ENCODE results near the gene MSL1.
"Not testable (repeated sequence)": the region's sequence is repeated elsewhere in the genome, so short reads cannot be mapped to it uniquely, and the experiment has no call there.

MSL1 gene

DNA sequence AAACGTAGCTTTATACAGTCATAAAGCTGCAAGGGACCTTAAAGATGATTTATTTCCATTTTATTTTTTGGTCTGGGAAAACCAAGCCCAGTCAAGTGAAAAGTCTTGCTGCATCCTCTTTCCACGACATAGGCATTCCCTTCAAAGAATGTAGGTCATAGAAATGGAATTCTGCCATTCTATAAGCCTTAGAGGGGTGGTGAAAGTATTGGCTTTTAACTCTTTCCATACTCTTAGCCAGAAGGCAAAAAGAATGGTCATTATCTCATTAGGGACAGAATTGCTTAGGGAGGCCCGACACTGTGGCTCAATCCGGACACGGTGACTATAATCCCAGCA is 7.9 kb upstream of the MSL1 start:
- DNase-seq: peak; percentile 46
- in situ Hi-C loops (cut with HindIII; ENCODE audit: low pct_ligation_motif_present, low pct_unique_long_range_greater_than_20kb, low sequenced_read_pairs): no loop called here

- DNase-seq: no peak
- in situ Hi-C loops (cut with HindIII; ENCODE audit: low pct_ligation_motif_present, low pct_unique_long_range_greater_than_20kb, low sequenced_read_pairs): no loop called here
These were observed 6.7 kb upstream of the MSL1 start for GRCh38 chr17:40115101-40115436.

- peak; percentile 65 for DNase-seq
- in situ Hi-C loops (cut with HindIII; ENCODE audit: low pct_ligation_motif_present, low pct_unique_long_range_greater_than_20kb, low sequenced_read_pairs): no loop called here
These were observed 596 bp downstream of the MSL1 start for GRCh38 chr17:40122136-40122998.

GRCh38 chr17:40122999-40123810 is 1.4 kb downstream of the MSL1 start:
- DNase-seq: peak; percentile 49
- in situ Hi-C loops (cut with HindIII; ENCODE audit: low pct_ligation_motif_present, low pct_unique_long_range_greater_than_20kb, low sequenced_read_pairs): no loop called here

- in situ Hi-C loops (cut with HindIII; ENCODE audit: low pct_ligation_motif_present, low pct_unique_long_range_greater_than_20kb, low sequenced_read_pairs): no loop called here
- no peak for DNase-seq
These were observed 2.0 kb downstream of the MSL1 start for GRCh38 chr17:40123811-40124114.

- DNase-seq: peak; percentile 32
These were observed 2.7 kb downstream of the MSL1 start for GRCh38 chr17:40124279-40125141.

GRCh38 chr17:40129498-40129897 is 7.7 kb downstream of the MSL1 start:
- in situ Hi-C loops (cut with HindIII; ENCODE audit: low pct_ligation_motif_present, low pct_unique_long_range_greater_than_20kb, low sequenced_read_pairs): no loop called here
- DNase-seq: no peak

More at GRCh38 chr17:40124279-40125141, 2.7 kb downstream of the MSL1 start:
- in situ Hi-C loops (cut with HindIII; ENCODE audit: low pct_ligation_motif_present, low pct_unique_long_range_greater_than_20kb, low sequenced_read_pairs): no loop called here

DNA sequence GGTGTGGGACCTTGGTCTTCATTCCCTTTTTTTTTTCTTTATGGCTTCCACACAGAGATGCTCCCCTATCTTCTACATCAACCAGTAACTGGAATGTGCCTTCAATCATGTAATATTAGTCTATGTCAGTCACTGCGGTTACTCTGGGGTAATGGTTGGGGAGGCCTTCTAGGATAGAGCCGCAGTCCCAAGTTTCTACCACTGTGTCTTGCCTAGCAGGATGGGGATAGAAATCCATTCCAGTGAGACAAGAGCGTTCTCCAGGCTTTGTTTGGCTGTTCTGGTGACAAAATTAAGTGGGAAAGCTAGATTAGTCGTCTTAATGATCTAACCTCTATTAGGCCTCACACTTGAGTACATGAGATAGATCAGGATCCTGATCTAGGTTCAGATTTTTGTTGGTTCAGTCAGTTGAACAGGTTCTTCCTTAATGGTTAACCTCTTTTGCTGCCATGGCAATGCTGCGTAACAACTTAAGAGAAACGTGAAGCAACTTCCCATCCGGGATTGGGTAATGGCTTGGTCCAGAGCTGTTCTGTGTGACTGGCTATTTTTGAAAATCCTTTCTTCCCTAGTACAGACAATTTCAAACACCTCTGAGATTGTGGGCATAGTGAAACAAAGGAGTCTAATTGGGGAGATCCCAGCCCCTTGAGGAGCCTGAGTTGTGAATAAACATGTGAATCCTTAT is 8.7 kb downstream of the MSL1 start:
- in situ Hi-C loops (cut with HindIII; ENCODE audit: low pct_ligation_motif_present, low pct_unique_long_range_greater_than_20kb, low sequenced_read_pairs): no loop called here
- no peak for DNase-seq

- in situ Hi-C loops (cut with HindIII; ENCODE audit: low pct_ligation_motif_present, low pct_unique_long_range_greater_than_20kb, low sequenced_read_pairs): no loop called here
These were observed 12.4 kb downstream of the MSL1 start for GRCh38 chr17:40134184-40134583.

DNA sequence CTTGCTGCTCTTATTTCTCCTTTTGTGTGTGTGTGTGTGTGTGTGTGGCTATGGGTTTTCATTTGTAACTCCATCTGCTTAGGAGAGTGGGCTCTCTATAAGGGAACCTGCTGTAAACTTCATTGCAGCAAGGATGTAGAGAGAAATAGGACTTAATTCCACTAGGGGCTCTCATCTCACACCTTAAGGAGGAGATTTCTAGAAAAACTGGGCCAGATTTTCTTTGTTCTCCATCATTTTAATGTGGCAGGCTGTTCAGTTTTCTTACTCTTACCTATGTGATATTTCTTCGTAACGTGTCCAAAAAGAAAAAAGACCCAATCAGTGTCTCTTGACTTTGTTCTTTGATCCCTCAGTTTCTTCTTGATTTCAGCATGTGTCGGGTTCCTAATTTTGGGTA is 14.0 kb downstream of the MSL1 start:
- no peak for DNase-seq
- in situ Hi-C loops (cut with HindIII; ENCODE audit: low pct_ligation_motif_present, low pct_unique_long_range_greater_than_20kb, low sequenced_read_pairs): no loop called here

More at GRCh38 chr17:40134184-40134583, 12.4 kb downstream of the MSL1 start:
- DNase-seq: no peak

GRCh38 chr17:40139566-40140058 is 17.8 kb downstream of the MSL1 start:
- in situ Hi-C loops (cut with HindIII; ENCODE audit: low pct_ligation_motif_present, low pct_unique_long_range_greater_than_20kb, low sequenced_read_pairs): no loop called here
- DNase-seq: no peak

DNA sequence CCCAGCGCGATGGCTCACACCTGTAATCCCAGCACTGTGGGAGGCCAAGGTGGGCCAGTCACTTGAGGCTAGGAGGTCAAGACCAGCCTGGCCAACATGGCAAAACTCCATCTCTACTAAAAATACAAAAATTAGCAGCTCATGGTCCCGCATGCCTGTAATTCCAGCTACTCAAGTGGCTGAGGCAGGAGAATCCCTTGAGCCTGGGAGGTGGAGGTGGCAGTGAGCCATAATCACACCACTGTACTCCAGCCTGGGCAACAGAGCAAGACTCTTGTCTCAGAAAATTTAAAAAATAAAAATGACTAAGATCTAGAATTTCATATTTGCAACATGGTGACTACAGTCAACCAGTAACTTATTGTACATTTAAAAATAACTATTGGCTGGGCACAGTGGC is 21.4 kb downstream of the MSL1 start:
- DNase-seq; in situ Hi-C loops (cut with HindIII; ENCODE audit: low pct_ligation_motif_present, low pct_unique_long_range_greater_than_20kb, low sequenced_read_pairs): not testable (repeated sequence)

- no peak for DNase-seq
- in situ Hi-C loops (cut with HindIII; ENCODE audit: low pct_ligation_motif_present, low pct_unique_long_range_greater_than_20kb, low sequenced_read_pairs): no loop called here
These were observed 23.7 kb downstream of the MSL1 start for GRCh38 chr17:40145476-40145875.

DNA sequence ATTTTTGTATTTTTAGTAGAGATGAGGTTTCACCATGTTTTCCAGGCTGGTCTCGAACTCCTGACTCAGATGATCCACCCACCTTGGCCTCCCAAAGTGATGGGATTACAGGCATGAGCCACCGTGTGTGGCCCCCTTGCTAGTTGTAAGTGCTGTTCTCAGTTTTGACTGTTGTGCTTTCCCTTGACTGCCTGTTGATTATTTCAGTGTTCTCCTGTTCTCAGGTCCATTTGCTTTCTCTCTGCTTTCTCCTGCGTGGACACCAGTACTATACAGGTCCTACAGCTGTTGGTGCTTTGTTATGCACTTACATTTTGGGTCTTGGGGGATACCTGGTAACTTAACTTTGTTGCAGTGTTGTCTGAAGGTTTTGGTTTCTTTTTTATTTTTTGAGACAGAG is 26.8 kb downstream of the MSL1 start:
- no peak for DNase-seq
- in situ Hi-C loops (cut with HindIII; ENCODE audit: low pct_ligation_motif_present, low pct_unique_long_range_greater_than_20kb, low sequenced_read_pairs): no loop called here

DNA sequence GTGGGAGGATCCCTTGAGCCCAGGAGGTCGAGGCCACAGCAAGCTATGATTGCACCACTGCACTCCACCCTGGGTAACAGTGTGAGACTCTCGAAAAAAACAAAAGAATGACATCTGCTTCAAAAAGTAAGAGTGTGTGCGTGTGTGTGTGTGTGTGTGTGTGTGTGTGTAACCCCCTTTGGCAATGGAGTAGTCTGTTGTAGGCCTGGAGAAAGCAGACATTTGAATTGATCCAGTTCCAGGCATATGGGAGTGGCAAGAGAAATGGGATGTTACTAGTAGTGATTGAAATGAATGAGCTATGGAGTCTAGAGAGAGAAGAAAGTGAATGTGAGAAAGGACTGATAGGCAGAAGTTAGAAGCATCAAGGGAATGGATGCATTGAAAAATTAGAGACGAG is 28.5 kb downstream of the MSL1 start:
- DNase-seq: no peak
- in situ Hi-C loops (cut with HindIII; ENCODE audit: low pct_ligation_motif_present, low pct_unique_long_range_greater_than_20kb, low sequenced_read_pairs): no loop called here

DNA sequence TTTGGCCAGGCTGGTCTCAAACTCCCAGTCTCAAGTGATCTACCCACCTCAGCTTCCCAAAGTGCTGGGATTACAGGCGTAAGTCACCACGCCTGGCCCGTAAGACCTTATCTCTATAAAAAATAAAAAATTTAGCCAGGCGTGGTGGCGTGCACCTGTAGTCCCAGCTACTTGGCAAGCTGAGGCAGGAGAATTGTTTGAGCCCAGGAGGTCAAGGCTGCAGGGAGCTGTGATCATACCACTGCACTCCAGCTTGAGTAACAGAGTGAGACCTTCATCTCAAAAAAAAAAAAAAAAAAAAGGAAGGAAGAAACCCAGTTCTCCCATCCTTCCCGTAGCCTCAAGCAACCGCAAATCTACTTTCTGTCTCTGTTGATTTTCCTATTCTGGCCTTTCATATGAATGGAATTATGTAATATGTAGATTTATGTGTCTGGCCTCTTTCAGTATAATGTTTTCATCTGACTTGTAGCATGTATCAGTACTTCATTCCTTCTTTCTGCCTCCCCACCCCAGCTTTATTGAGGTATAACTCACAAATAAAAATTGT is 29.7 kb downstream of the MSL1 start:
- DNase-seq: no peak
- in situ Hi-C loops (cut with HindIII; ENCODE audit: low pct_ligation_motif_present, low pct_unique_long_range_greater_than_20kb, low sequenced_read_pairs): no loop called here

DNA sequence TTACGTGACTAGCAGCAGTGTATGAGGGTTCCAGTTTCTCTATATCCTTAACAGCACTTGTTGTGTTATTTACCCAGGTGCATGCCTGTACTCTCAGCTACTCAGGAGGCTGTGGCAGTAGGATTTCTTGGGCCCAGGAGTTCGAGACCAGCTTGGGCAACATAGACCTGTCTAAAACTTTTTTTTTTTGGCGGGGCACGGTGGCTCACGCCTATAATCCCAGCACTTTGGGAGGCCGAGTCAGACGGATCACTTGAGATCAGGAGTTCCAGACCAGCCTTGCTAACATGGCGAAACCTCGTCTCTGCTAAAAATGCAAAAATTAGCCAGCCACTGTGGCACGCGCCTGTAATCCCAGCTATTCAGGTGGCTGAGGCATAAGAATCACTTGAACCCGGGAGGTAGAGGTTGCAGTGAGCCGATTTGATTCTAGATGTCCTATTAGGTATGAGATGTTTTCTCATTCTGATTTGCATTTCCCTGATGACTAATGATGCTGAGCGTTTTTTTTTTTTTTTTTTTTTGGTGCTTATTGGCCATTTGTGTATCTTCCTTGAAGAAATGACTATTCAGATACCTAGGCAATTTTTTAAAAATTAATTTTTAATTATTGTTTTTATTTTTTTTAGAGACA is 31.9 kb downstream of the MSL1 start:
- DNase-seq: no peak
- in situ Hi-C loops (cut with HindIII; ENCODE audit: low pct_ligation_motif_present, low pct_unique_long_range_greater_than_20kb, low sequenced_read_pairs): no loop called here

GRCh38 chr17:40157973-40158372 is 36.2 kb downstream of the MSL1 start:
- in situ Hi-C loops (cut with HindIII; ENCODE audit: low pct_ligation_motif_present, low pct_unique_long_range_greater_than_20kb, low sequenced_read_pairs): no loop called here
- DNase-seq: no peak
